ENCODE measurements around the gene PKDCC.
"Not testable (repeated sequence)": the region's sequence is repeated elsewhere in the genome, so short reads cannot be mapped to it uniquely, and the experiment has no call there.

The PKDCC gene

GRCh38 chr2:42030829-42031228 lies 17.0 kb upstream of the PKDCC start:
- no peak for DNase-seq

- DNase-seq = no peak
Measured at GRCh38 chr2:42031281-42032223, 16.3 kb upstream of the PKDCC start.

- no peak for DNase-seq
Measured at GRCh38 chr2:42032224-42032620, 15.6 kb upstream of the PKDCC start.

- no peak for DNase-seq
Measured at GRCh38 chr2:42032745-42033144, 15.1 kb upstream of the PKDCC start.

GRCh38 chr2:42034096-42034495 lies 13.7 kb upstream of the PKDCC start:
- not testable (repeated sequence) for DNase-seq

GRCh38 chr2:42035241-42035640 lies 12.6 kb upstream of the PKDCC start:
- DNase-seq = no peak

GRCh38 chr2:42036413-42036812 lies 11.4 kb upstream of the PKDCC start:
- no peak for DNase-seq

- DNase-seq = no peak
Measured at GRCh38 chr2:42036940-42037339, 10.9 kb upstream of the PKDCC start.

- DNase-seq = no peak
Measured at GRCh38 chr2:42040643-42041278, 7.1 kb upstream of the PKDCC start.

- DNase-seq = no peak
Measured at GRCh38 chr2:42041377-42042127, 6.3 kb upstream of the PKDCC start.

- no peak for DNase-seq
Measured at GRCh38 chr2:42042631-42043355, 5.0 kb upstream of the PKDCC start.

GRCh38 chr2:42043789-42044394 lies 3.9 kb upstream of the PKDCC start:
- no peak for DNase-seq

GRCh38 chr2:42044939-42045338 lies 2.9 kb upstream of the PKDCC start:
- no peak for DNase-seq

GRCh38 chr2:42045352-42045751 lies 2.5 kb upstream of the PKDCC start:
- no peak for DNase-seq

- DNase-seq = no peak
Measured at GRCh38 chr2:42045848-42046748, 1.7 kb upstream of the PKDCC start.

- DNase-seq = no peak
Measured at GRCh38 chr2:42046819-42047487, 868 bp upstream of the PKDCC start.

GRCh38 chr2:42048299-42049220 lies 739 bp downstream of the PKDCC start:
- no peak for DNase-seq

- no peak for DNase-seq
Measured at GRCh38 chr2:42049221-42050009, 1.6 kb downstream of the PKDCC start.
